KMS-11 (cell line): Measurements from ENCODE around the gene APOL2.
A peak's percentile ranks its signal among the peaks of the same experiment; 100 is the strongest.
"Not testable (repeated sequence)": the region's sequence is repeated elsewhere in the genome, so short reads cannot be mapped to it uniquely, and the experiment has no call there.

ENCODE experiments used
- H2AFZ ChIP-seq: fragments of 200-600 bp; sonication (generic); 2 replicates; pipeline ENCODE4 v1.6.1; 2016; ENCODE audit warnings: antibody characterized with exemption, mixed run types, low read depth
- H3K27ac ChIP-seq: fragments of 200-600 bp; sonication (generic); 2 replicates; pipeline ENCODE4 v1.6.1; 2016; ENCODE audit warnings: mild to moderate bottlenecking, mixed run types
- H3K27me3 ChIP-seq: fragments of 200-600 bp; sonication (generic); 2 replicates; pipeline ENCODE4 v1.6.1; 2017; ENCODE audit warnings: mild to moderate bottlenecking, low read depth, mixed run types, moderate library complexity; ENCODE audit not compliant: insufficient read depth
- H3K36me3 ChIP-seq: fragments of 200-600 bp; sonication (generic); 2 replicates; pipeline ENCODE4 v1.6.1; 2017; ENCODE audit warnings: mild to moderate bottlenecking, mixed run types; ENCODE audit not compliant: insufficient read depth
- H3K4me1 ChIP-seq: fragments of 200-600 bp; sonication (generic); 2 replicates; pipeline ENCODE4 v1.6.1; 2016; ENCODE audit warnings: mild to moderate bottlenecking, low read depth, mixed run types; ENCODE audit not compliant: poor library complexity, severe bottlenecking
- H3K4me2 ChIP-seq: fragments of 200-600 bp; sonication (generic); 2 replicates; pipeline ENCODE4 v1.7.0; 2016; ENCODE audit warnings: mild to moderate bottlenecking, mixed run types
- H3K4me3 ChIP-seq: fragments of 200-600 bp; sonication (generic); IDR thresholded peaks from 2 replicates; pipeline ENCODE4 v1.6.1; 2017; ENCODE audit warnings: low read depth, low read length, mixed read lengths; ENCODE audit not compliant: insufficient read depth
- H3K79me2 ChIP-seq: fragments of 200-600 bp; sonication (generic); 2 replicates; pipeline ENCODE4 v1.6.1; 2016; ENCODE audit warnings: low read depth, mixed run types; ENCODE audit not compliant: insufficient read depth
- H3K9ac ChIP-seq: fragments of 200-600 bp; sonication (generic); 2 replicates; pipeline ENCODE4 v1.6.1; 2016; ENCODE audit warnings: mild to moderate bottlenecking, mixed run types
- H4K20me1 ChIP-seq: fragments of 200-600 bp; sonication (generic); 2 replicates; pipeline ENCODE4 v1.6.1; 2016; ENCODE audit warnings: mild to moderate bottlenecking, mixed run types; ENCODE audit not compliant: insufficient read depth
- TF ChIP-seq, protein P1 (sequence below): fragments of 200-600 bp; sonication (generic); conservative IDR thresholded peaks from 2 replicates; pipeline ENCODE4 v1.6.1; 2017; ENCODE audit warnings: low read depth, mild to moderate bottlenecking, antibody characterized with exemption, low read length, moderate library complexity, mixed read lengths

APOL2 gene

DNA sequence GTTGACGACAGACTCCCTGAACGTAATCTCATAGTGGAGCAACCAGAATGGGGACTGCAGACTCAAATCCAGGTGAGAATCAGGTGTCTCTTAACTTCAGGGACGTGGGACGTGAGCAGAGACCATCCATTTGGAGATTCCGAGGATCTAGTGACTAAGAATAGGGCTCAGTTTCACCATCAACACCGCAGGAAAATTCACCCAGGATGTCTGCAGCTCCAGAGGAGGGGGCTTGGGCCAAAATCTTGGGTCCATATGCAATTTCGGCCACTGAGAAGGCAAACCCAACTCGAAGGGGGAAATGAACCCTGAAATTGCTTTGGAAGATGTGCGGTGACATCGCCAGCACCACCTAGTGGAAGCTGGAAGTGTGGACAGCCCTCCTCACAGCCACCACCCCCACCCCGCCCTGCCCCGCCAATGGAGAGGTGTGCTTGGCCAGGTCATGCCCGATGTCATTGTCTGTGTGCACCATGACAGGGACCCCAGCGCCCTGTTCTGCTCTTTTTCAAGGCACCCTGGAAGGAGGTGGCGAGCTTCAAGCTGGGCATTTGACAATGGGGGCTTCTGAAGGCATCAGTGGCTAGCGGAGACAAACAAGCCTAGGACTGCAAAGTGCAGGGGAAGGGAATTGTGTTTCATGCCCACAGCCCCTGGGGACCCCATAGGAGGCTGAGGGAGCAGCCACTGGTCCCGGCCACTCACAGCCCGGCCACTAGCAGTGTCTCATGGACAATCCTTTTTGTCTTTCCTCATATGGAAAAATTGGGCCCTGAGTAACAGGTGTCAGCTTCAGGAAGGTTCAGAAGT lies 38.4 kb upstream of the APOL2 start:
- no peak overlapping the region for H3K4me2 ChIP-seq
- no peak overlapping the region for H2AFZ ChIP-seq
- H3K79me2 ChIP-seq, result no peaks in the 10 kb centered on the region
- H3K27me3 ChIP-seq, result no peaks in the 10 kb centered on the region
- H3K27ac ChIP-seq, result peak overlapping the region; percentile 23; the same call in 1 of the 2 replicates
- H3K36me3 ChIP-seq, result no peaks in the 10 kb centered on the region; the same call in 1 of the 2 replicates
- TF ChIP-seq, protein P1, sequence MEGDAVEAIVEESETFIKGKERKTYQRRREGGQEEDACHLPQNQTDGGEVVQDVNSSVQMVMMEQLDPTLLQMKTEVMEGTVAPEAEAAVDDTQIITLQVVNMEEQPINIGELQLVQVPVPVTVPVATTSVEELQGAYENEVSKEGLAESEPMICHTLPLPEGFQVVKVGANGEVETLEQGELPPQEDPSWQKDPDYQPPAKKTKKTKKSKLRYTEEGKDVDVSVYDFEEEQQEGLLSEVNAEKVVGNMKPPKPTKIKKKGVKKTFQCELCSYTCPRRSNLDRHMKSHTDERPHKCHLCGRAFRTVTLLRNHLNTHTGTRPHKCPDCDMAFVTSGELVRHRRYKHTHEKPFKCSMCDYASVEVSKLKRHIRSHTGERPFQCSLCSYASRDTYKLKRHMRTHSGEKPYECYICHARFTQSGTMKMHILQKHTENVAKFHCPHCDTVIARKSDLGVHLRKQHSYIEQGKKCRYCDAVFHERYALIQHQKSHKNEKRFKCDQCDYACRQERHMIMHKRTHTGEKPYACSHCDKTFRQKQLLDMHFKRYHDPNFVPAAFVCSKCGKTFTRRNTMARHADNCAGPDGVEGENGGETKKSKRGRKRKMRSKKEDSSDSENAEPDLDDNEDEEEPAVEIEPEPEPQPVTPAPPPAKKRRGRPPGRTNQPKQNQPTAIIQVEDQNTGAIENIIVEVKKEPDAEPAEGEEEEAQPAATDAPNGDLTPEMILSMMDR, result peak; percentile 73
- peaks cover 6% of the 10 kb centered on the region for H3K4me1 ChIP-seq
- no peak overlapping the region for H3K9ac ChIP-seq
- no peak overlapping the region for H3K4me3 ChIP-seq
- H4K20me1 ChIP-seq, result no peaks in the 10 kb centered on the region

DNA sequence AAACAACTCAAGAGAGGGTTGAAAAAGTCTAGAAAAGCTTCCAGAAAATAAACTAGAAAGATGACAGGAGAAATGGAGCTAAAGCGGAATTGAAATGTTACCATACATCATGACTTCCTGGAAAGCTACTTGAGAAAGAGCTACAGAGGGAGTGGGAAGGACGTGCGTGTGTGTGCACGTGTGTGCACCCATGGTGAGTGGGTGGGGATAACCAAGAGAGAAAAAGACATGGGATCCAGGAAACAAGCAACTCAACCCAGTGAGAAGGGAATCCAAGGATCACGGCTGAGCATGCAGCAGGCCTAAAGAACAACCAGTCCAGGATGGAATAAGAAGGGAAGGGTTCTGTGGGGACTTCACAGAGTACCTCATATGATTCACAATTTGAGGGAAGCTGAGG lies 35.2 kb upstream of the APOL2 start:
- Histone ChIP-seq H3K36me3 (no peaks in the 10 kb centered on the region), H2AFZ (no peak overlapping the region), H3K4me2 (no peak overlapping the region), H3K27ac (no peak overlapping the region), H4K20me1 (no peaks in the 10 kb centered on the region), H3K27me3 (no peaks in the 10 kb centered on the region), H3K4me3 (no peak overlapping the region), H3K79me2 (no peaks in the 10 kb centered on the region), H3K9ac (no peak overlapping the region), H3K4me1 (peaks cover 6% of the 10 kb centered on the region)
- TF ChIP-seq, protein P1, result no peak

DNA sequence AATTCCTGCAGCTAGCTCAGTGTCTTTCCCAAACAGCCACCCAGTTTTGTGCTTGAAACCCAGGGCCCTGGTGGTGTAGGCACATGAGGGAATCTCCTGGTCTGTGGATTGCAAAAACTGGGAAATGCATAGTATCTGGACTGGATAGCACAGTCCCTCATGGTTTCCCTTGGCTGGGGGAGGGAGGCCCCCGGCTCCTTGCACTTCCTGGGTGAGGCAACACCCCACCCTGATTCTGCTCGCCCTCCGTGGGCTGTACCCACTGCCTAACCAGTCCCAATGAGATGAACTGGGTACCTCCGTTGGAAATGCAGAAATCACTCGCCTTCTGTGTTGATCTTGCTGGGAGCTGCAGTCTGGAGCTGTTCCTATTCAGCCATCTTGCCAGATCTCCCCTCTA lies 32.6 kb upstream of the APOL2 start:
- H3K27ac ChIP-seq, H3K4me2 ChIP-seq, H4K20me1 ChIP-seq, H3K36me3 ChIP-seq, H3K4me1 ChIP-seq, H3K27me3 ChIP-seq, H2AFZ ChIP-seq, H3K9ac ChIP-seq, H3K79me2 ChIP-seq, H3K4me3 ChIP-seq: not testable (repeated sequence)

DNA sequence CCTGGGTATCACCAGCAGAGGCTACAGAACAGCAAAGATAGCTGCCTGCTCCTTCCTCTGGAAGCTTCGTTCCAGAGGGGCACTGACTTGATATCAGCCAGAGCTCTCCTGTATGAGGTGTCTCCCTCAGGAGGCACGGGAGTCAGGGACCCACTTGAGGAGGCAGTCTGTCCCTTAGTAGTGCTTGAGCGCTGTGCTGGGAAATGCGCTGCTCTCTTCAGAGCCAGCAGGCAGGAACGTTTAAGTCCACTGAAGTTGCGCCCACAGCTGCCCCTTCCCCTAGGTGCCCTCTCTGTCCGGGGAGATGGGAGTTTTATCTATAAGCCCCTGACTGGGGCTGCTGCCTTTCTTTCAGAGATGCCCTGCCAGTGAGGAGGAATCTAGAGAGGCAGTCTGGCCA lies 31.9 kb upstream of the APOL2 start:
- not testable (repeated sequence) for H3K4me1 ChIP-seq, H4K20me1 ChIP-seq, H3K4me2 ChIP-seq, H3K79me2 ChIP-seq, H2AFZ ChIP-seq, H3K27ac ChIP-seq, H3K27me3 ChIP-seq, H3K4me3 ChIP-seq, H3K36me3 ChIP-seq, H3K9ac ChIP-seq

DNA sequence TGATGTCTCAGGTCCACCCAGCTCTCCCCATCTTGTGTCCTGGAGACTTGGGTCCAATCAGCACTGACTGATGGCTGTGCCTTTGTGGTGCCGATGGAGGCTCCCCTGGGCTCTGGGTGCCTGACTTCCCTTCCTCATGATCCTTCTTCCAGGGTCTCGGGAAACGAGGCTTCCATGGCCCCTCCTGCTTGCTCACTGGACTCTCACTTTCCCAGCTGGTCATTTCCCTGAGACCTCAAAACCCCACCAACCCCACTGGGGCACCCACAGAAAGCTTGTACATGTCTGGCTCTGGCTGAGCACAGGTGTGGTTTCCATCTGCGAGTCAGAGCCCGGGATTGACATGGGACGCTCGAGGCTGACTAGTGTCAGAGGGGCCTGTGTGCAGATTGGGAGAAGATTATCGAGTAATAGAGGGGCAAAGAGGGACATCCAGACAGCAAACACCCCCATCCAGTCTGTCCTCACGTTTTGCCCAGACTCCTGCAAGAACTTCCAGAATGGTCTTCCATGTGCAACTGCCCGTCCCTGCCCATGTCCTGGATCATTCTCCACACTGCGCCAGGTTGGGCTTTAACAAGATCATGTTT lies 28.7 kb upstream of the APOL2 start:
- Histone ChIP-seq H3K27ac (no peak overlapping the region), H3K79me2 (no peaks in the 10 kb centered on the region), H4K20me1 (no peaks in the 10 kb centered on the region), H3K9ac (no peak overlapping the region), H3K4me3 (no peak overlapping the region), H2AFZ (no peak overlapping the region), H3K4me1 (no peaks in the 10 kb centered on the region), H3K4me2 (no peak overlapping the region), H3K36me3 (no peaks in the 10 kb centered on the region), H3K27me3 (no peaks in the 10 kb centered on the region)
- TF ChIP-seq, protein P1, result no peak
